PC-9 (cell line): Measurements from ENCODE around the gene DAP3.
"Not testable (repeated sequence)": the region's sequence is repeated elsewhere in the genome, so short reads cannot be mapped to it uniquely, and the experiment has no call there.

ENCODE experiments used
- EZH2 ChIP-seq: fragments of 200-600 bp; sonication (generic); IDR thresholded peaks from 2 replicates; pipeline ENCODE4 v1.8.0; 2017; ENCODE audit warnings: antibody characterized with exemption, low read depth
- TF ChIP-seq, protein P1 (sequence below): fragments of 200-600 bp; sonication (generic); conservative IDR thresholded peaks from 2 replicates; pipeline ENCODE4 v1.6.1; 2017; ENCODE audit warnings: mixed run types, antibody characterized with exemption, mild to moderate bottlenecking, moderate library complexity

DNA sequence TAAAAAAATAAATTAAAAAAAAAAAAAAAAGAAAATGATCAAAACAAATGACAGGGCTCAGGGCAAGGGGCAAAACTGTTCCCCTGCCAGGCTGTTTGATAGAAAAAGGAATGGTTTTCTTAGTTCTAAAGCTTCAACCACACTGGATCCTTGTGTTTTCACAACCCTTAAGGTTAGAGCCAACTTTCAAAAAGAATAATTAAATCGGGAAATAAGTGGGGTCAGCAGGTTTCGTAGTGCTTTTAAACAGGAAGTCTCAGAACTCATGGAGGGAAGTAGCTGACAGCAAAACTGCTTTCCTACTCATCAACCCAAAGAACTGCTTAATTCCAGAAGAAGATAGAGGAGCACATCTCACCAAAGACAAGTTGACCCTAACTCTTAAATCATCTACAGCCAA, 12.8 kb downstream of the DAP3 start:
- TF ChIP-seq, protein P1, sequence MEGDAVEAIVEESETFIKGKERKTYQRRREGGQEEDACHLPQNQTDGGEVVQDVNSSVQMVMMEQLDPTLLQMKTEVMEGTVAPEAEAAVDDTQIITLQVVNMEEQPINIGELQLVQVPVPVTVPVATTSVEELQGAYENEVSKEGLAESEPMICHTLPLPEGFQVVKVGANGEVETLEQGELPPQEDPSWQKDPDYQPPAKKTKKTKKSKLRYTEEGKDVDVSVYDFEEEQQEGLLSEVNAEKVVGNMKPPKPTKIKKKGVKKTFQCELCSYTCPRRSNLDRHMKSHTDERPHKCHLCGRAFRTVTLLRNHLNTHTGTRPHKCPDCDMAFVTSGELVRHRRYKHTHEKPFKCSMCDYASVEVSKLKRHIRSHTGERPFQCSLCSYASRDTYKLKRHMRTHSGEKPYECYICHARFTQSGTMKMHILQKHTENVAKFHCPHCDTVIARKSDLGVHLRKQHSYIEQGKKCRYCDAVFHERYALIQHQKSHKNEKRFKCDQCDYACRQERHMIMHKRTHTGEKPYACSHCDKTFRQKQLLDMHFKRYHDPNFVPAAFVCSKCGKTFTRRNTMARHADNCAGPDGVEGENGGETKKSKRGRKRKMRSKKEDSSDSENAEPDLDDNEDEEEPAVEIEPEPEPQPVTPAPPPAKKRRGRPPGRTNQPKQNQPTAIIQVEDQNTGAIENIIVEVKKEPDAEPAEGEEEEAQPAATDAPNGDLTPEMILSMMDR, result not testable (repeated sequence)
- not testable (repeated sequence) for TF ChIP-seq EZH2
